WTC11 (cell line): ENCODE results near the gene INPP5E. TPM values are rescaled to one million over a fixed set of nuclear protein-coding genes. Genes with fewer than 3 reads are reported as not detected.
A peak's percentile ranks its signal among the peaks of the same experiment; 100 is the strongest.

ENCODE experiments used
- ATAC-seq: fragments of 200-7000 bp; cut with Tn5 transposase; 2 replicates; pipeline ENCODE4 v1.10.0; 2021; ENCODE audit warnings: mild to moderate bottlenecking, moderate library complexity
- Bru-seq: library from RNA; stranded (reverse); fragments of 400-500 nt; gene quantifications from one replicate; lab custom pipeline; 2021; lab: Mats Ljungman, UMichigan
- CTCF ChIA-PET: fragments of 300-600 bp; sonication (Branson Sonifier 250); formaldehyde crosslinking; loops from one replicate; lab custom pipeline; 2021; ENCODE audit warnings: antibody characterized with exemption; lab: Charles Lee
- POLR2A ChIA-PET: fragments of 350-600 bp; sonication (Branson Sonifier 250); formaldehyde crosslinking; loops from one replicate; lab custom pipeline; 2021; ENCODE audit warnings: antibody characterized with exemption; lab: Charles Lee
- DNase-seq: peaks from one replicate; pipeline ENCODE4 v3.0.0; 2021; ENCODE audit warnings: low spot score
- H3K27ac Mint-ChIP-seq: 2 replicates; pipeline ENCODE4 v1.8.0; 2021; ENCODE audit warnings: mixed read lengths
- H3K27me3 Mint-ChIP-seq: 2 replicates; pipeline ENCODE4 v1.8.0; 2021; ENCODE audit warnings: low read depth, mild to moderate bottlenecking, moderate library complexity, mixed read lengths
- H3K36me3 Mint-ChIP-seq: 2 replicates; pipeline ENCODE4 v1.8.0; 2021; ENCODE audit warnings: mixed read lengths
- H3K4me1 Mint-ChIP-seq: 2 replicates; pipeline ENCODE4 v1.8.0; 2022; ENCODE audit warnings: mixed read lengths
- H3K4me3 Mint-ChIP-seq: 2 replicates; pipeline ENCODE4 v1.8.0; 2021; ENCODE audit warnings: mild to moderate bottlenecking, moderate library complexity, mixed read lengths
- H3K9me3 Mint-ChIP-seq: 2 replicates; pipeline ENCODE4 v1.8.0; 2021; ENCODE audit warnings: mixed read lengths
- AFF4 ChIP-seq: sonication (generic); formaldehyde crosslinking; IDR thresholded peaks from 2 replicates; pipeline ENCODE4 v1.8.1; 2023; ENCODE audit warnings: mild to moderate bottlenecking, missing genetic modification reagents, borderline replicate concordance
- AR ChIP-seq: fragments of 250-450 bp; sonication (Bioruptor Pico); IDR thresholded peaks from 2 replicates; pipeline ENCODE4 v1.9.0; 2021; ENCODE audit warnings: mild to moderate bottlenecking
- ATF1 ChIP-seq: sonication (generic); formaldehyde crosslinking; IDR thresholded peaks from 2 replicates; pipeline ENCODE4 v1.8.1; 2023; ENCODE audit warnings: mild to moderate bottlenecking, moderate library complexity, missing genetic modification reagents
- ELF4 ChIP-seq: sonication (generic); formaldehyde crosslinking; IDR thresholded peaks from 2 replicates; pipeline ENCODE4 v1.8.1; 2022; ENCODE audit warnings: low read depth, mild to moderate bottlenecking, moderate library complexity, missing genetic modification reagents
- IRF2 ChIP-seq: sonication (generic); formaldehyde crosslinking; IDR thresholded peaks from 2 replicates; pipeline ENCODE4 v1.8.0; 2022; ENCODE audit warnings: low read depth, missing genetic modification reagents, borderline replicate concordance
- MYBL2 ChIP-seq: sonication (generic); formaldehyde crosslinking; IDR thresholded peaks from 2 replicates; pipeline ENCODE4 v1.8.1; 2023; ENCODE audit warnings: mild to moderate bottlenecking, moderate library complexity, missing genetic modification reagents
- PRRX2 ChIP-seq: fragments of 250-450 bp; sonication (Bioruptor Pico); IDR thresholded peaks from 2 replicates; pipeline ENCODE4 v1.8.0; 2021; ENCODE audit warnings: mild to moderate bottlenecking
- STAT6 ChIP-seq: sonication (generic); formaldehyde crosslinking; conservative IDR thresholded peaks from 2 replicates; pipeline ENCODE4 v1.8.1; 2023; ENCODE audit warnings: mild to moderate bottlenecking, low read depth, missing genetic modification reagents, moderate library complexity
- USF1 ChIP-seq: sonication (generic); formaldehyde crosslinking; IDR thresholded peaks from 2 replicates; pipeline ENCODE4 v1.8.0; 2022; ENCODE audit warnings: mild to moderate bottlenecking, missing genetic modification reagents
- ZBTB43 ChIP-seq: sonication (generic); formaldehyde crosslinking; IDR thresholded peaks from 2 replicates; pipeline ENCODE4 v1.8.1; 2023; ENCODE audit warnings: mild to moderate bottlenecking, missing genetic modification reagents
- ZMAT4 ChIP-seq: fragments of 250-450 bp; sonication (Bioruptor Pico); IDR thresholded peaks from 2 replicates; pipeline ENCODE4 v1.9.0; 2021; ENCODE audit warnings: mild to moderate bottlenecking
- long read RNA-seq, 3 experiments: library from RNA in 1 of 3; library from capped mRNA in 1 of 3; library from polyadenylated mRNA in 1 of 3; unstranded in 2 of 3; stranded (forward) in 1 of 3; transcript quantifications; one replicate each; pipeline ENCODE4 v2.0.0, GENCODE V29; 2021
- total RNA-seq: library from RNA; stranded (reverse); gene quantifications from 3 replicates; pipeline ENCODE4 v1.2.3, GENCODE V29; 2021
- TF ChIP-seq, protein P1 (sequence below): fragments of 250-450 bp; sonication (Bioruptor Pico); conservative IDR thresholded peaks from 2 replicates; pipeline ENCODE4 v1.9.0; 2021; ENCODE audit warnings: mild to moderate bottlenecking
- TF ChIP-seq, protein P2 (sequence below): sonication (generic); formaldehyde crosslinking; IDR thresholded peaks from 2 replicates; pipeline ENCODE4 v1.8.1; 2022; ENCODE audit warnings: low read depth, missing genetic modification reagents, borderline replicate concordance
- TF ChIP-seq, protein P3 (sequence below): sonication (generic); formaldehyde crosslinking; conservative IDR thresholded peaks from 2 replicates; pipeline ENCODE4 v1.8.1; 2022; ENCODE audit warnings: mild to moderate bottlenecking, missing genetic modification reagents
- TF ChIP-seq, protein P4 (sequence below): sonication (generic); formaldehyde crosslinking; IDR thresholded peaks from 2 replicates; pipeline ENCODE4 v1.8.0; 2023; ENCODE audit warnings: missing genetic modification reagents

The INPP5E gene
- total RNA-seq (23.6 to 25.5 TPM (median 24.0 TPM) in 3 replicates), Bru-seq, nascent RNA (percentile 50 among the genes with signal in this experiment)
- long read RNA-seq, experiment 1, full-length matches to known transcripts, result 34 of 91 reads
- long read RNA-seq, experiment 1, partial matches to known transcripts, result 13 of 91 reads
- long read RNA-seq, experiment 1, other reads (novel, unspliced or antisense), result 44 of 91 reads
- long read RNA-seq, experiment 2, full-length matches to known transcripts, result 4 of 11 reads
- long read RNA-seq, experiment 2, partial matches to known transcripts, result 0 of 11 reads
- long read RNA-seq, experiment 2, other reads (novel, unspliced or antisense), result 7 of 11 reads
- long read RNA-seq, experiment 3, partial matches to known transcripts, result 1 of 1 reads
- long read RNA-seq, experiment 3, other reads (novel, unspliced or antisense), result 0 of 1 reads

DNA sequence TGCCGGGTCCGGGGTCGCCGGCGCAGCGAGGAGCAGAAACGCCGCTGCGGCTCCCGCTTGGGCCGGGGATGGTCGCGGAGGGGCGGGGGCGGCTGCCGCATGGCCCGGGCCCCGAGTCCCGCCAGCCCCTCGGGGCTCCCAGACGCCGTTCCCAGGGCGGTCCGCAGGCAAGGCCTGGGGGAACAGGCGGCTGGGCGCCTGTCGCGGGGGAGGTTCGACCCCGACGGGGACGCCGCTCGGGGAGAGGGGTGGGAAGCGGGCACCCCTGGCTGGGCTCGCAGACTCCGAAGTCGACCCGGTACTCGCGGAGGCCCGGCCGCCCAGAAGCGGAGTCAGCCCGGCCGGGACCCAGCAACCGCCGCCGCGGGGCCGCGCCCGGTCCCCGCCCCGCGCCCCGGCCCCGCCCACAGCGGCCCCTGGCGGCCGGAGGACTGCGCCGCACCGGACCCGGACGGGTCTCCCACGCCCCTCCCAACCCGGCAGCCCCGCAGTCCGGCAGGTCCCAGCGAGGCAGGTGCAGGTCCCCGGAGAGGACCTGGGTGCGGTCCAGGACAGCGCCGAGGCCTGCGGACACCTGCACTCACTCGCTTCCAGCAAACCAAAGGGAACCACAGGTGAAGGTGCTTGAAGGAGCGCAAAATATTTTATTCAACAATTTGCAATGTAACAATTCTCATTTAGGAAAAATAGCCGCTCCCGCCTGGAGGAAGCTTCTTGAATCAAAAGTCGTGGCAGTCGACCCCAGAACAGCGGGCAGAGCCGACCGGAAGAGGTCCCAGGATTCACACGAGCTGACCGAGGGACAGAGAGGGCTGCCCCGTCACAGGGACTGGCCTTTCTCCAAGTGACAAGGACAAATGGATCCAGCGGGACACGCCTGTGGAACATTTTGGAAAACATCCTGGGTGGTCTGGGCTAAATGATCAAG, at the start of gene INPP5E:
Gene INPP5E, minus strand, starts transcription at position 365 of the 928 bp plus-strand sequence. CDS start 426 bp downstream, outside the sequence.
- Mint-ChIP-seq H3K4me3 (peak within 1 kb of the TSS; percentile 80), H3K4me1 (peaks cover 15% of the 10 kb centered on the region), H3K9me3 (no peaks in the 10 kb centered on the region), H3K27ac (peak within 1 kb of the TSS; percentile 63), H3K27me3 (no peaks in the 10 kb centered on the region), H3K36me3 (peaks cover 26% of the 10 kb centered on the region)
- ChIA-PET CTCF (interaction anchor here (0.7 to 1.5 kb wide), 4 partner anchors 14 to 77 kb away, joined by 3 read pairs; no protein-coding TSS in a partner anchor), POLR2A (no interaction called here)
- ATAC-seq, result peak; percentile 80
- DNase-seq, result peak; percentile 87
- TF ChIP-seq AR (CRISPR knock-in tag), result no peak
- no peak for TF ChIP-seq STAT6 (CRISPR knock-in tag)
- 0 out of 2 replicates have a peak, but pooled peaks have one; percentile 65 for TF ChIP-seq ZBTB43 (CRISPR knock-in tag)
- no peak for TF ChIP-seq PRRX2 (CRISPR knock-in tag)
- no peak for TF ChIP-seq ELF4 (CRISPR knock-in tag)
- TF ChIP-seq, protein P1, sequence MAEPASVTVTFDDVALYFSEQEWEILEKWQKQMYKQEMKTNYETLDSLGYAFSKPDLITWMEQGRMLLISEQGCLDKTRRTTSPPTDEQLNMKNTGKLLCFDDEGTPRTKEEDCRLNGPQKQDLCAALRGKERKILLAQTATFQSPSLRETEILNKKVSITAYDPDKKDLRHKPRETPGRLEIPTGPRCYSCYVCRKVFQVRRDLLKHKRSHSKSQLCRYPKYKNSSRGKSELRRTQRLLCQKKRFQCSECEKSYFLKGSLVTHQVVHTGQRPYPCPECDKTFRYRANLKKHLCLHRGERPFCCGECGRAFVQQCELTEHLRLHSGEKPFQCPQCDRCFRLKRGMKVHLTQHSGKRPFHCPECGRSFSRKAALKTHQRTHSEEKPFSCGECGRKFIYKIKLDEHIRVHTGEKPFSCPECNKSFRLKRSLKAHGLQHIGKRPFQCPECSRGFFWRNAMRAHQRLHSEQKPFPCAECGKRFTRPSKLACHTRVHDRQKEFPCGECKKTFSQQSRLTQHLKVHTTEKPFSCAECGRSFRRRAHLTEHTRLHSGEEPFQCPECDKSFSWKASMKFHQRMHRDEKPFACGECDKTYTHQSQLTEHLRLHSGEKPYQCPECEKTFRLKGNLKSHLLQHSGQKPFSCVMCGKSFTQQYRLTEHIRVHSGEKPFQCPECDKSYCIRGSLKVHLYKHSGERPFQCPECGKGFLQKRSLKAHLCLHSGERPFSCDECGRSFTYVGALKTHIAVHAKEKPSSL (CRISPR knock-in tag), result no peak
- TF ChIP-seq, protein P2, sequence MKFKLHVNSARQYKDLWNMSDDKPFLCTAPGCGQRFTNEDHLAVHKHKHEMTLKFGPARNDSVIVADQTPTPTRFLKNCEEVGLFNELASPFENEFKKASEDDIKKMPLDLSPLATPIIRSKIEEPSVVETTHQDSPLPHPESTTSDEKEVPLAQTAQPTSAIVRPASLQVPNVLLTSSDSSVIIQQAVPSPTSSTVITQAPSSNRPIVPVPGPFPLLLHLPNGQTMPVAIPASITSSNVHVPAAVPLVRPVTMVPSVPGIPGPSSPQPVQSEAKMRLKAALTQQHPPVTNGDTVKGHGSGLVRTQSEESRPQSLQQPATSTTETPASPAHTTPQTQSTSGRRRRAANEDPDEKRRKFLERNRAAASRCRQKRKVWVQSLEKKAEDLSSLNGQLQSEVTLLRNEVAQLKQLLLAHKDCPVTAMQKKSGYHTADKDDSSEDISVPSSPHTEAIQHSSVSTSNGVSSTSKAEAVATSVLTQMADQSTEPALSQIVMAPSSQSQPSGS (CRISPR knock-in tag), result no peak
- TF ChIP-seq, protein P3, sequence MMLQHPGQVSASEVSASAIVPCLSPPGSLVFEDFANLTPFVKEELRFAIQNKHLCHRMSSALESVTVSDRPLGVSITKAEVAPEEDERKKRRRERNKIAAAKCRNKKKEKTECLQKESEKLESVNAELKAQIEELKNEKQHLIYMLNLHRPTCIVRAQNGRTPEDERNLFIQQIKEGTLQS (CRISPR knock-in tag), result no peak
- TF ChIP-seq USF1 (CRISPR knock-in tag), result no peak
- TF ChIP-seq MYBL2 (CRISPR knock-in tag), result no peak
- no peak; the same call in 1 of the 2 replicates for TF ChIP-seq IRF2 (CRISPR knock-in tag)
- TF ChIP-seq AFF4 (CRISPR knock-in tag), result no peak
- TF ChIP-seq, protein P4, sequence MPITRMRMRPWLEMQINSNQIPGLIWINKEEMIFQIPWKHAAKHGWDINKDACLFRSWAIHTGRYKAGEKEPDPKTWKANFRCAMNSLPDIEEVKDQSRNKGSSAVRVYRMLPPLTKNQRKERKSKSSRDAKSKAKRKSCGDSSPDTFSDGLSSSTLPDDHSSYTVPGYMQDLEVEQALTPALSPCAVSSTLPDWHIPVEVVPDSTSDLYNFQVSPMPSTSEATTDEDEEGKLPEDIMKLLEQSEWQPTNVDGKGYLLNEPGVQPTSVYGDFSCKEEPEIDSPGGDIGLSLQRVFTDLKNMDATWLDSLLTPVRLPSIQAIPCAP (CRISPR knock-in tag), result no peak
- TF ChIP-seq ATF1, result no peak
- no peak for TF ChIP-seq ZMAT4 (CRISPR knock-in tag)
